B cell (primary cell): ENCODE measurements around the gene CNTNAP2.

Source experiments
- CTCF ChIP-seq: fragments of 200-600 bp; IDR thresholded peaks from one replicate; pipeline ENCODE4 v1.8.0; 2022; ENCODE audit warnings: antibody characterized with exemption, mild to moderate bottlenecking
- EZH2 ChIP-seq: IDR thresholded peaks from 2 replicates; pipeline ENCODE4 v1.6.1; 2012; ENCODE audit warnings: borderline replicate concordance, low read depth, mild to moderate bottlenecking, moderate library complexity, low read length; ENCODE audit not compliant: insufficient read depth, poor library complexity, severe bottlenecking

DNA sequence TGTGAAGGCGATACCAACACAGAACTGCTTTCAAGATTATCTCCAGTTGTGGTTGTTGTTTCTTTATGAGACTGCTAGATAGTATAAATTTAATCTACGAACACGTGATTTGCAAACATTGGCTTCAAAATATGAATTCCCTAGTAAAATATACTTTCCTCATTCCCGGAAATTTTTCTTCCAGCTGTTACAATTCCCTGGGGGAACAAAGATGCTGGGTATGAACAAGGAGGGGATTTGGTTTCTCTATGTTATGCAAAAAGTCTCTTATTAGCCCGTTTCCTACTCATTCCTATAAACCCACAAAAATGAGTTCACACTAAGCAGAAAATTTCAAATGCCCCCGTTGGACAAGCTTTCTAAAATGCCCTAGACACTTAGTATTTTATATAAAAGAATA, 928.3 kb downstream of the CNTNAP2 start:
- TF ChIP-seq EZH2 = no peak
- TF ChIP-seq CTCF = no peak
